Purkinje cell (primary cell): ENCODE measurements around the gene WFDC2. TPM values are rescaled to one million over a fixed set of nuclear protein-coding genes. Genes with fewer than 3 reads are reported as not detected.

Source experiments
- polyA plus RNA-seq: library from polyadenylated mRNA; unstranded; fragments of >200 nt; fragmentation: Nextera tagmentation; gene quantifications from 2 replicates; pipeline ENCODE4 v1.2.1, GENCODE V29; 2014

The WFDC2 gene, protein sequence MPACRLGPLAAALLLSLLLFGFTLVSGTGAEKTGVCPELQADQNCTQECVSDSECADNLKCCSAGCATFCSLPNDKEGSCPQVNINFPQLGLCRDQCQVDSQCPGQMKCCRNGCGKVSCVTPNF
- 4.3 and 6.1 TPM in 2 replicates for polyA plus RNA-seq

GRCh38 chr20:45469336-45470261 is at the start of gene WFDC2:
WFDC2 (plus strand) TSS chr20:45469753; CDS start chr20:45469782, 29 bp downstream.

GRCh38 chr20:45515147-45515913 is 45.8 kb downstream of the WFDC2 start, which contains the start of gene SPINT3:
SPINT3 (minus strand) TSS chr20:45515622; CDS start chr20:45515608, 14 bp downstream.

Other genes starting within 250 kb of the WFDC2 start
- not detected in 2 replicates for gene SEMG2, start 248.4 kb upstream of the WFDC2 start, polyA plus RNA-seq
- not detected in 2 replicates for gene SLPI, start 215.2 kb upstream of the WFDC2 start, polyA plus RNA-seq
- not detected in 2 replicates for gene RBPJL, start 162.9 kb upstream of the WFDC2 start, polyA plus RNA-seq
- not detected in 2 replicates for gene MATN4, start 161.5 kb upstream of the WFDC2 start, polyA plus RNA-seq
- 0.42 and 0.70 TPM in 2 replicates for gene SDC4, start 121.3 kb upstream of the WFDC2 start, polyA plus RNA-seq
- gene SYS1, start 106.6 kb upstream of the WFDC2 start, polyA plus RNA-seq, result 21.0 and 36.5 TPM in 2 replicates
- gene TP53TG5, start 91.4 kb upstream of the WFDC2 start, polyA plus RNA-seq, result 2.1 and 3.8 TPM in 2 replicates
- gene DBNDD2, start 61.5 kb upstream of the WFDC2 start, polyA plus RNA-seq, result 608 and 690 TPM in 2 replicates
- gene PIGT, start 53.6 kb upstream of the WFDC2 start, polyA plus RNA-seq, result 386 and 507 TPM in 2 replicates
- not detected in 2 replicates for gene SPINT3, start 45.9 kb downstream of the WFDC2 start, polyA plus RNA-seq
- gene WFDC6, start 69.7 kb downstream of the WFDC2 start, polyA plus RNA-seq, result not detected in 2 replicates
- not detected in 2 replicates for gene EPPIN, start 77.6 kb downstream of the WFDC2 start, polyA plus RNA-seq
- not detected in 2 replicates for gene WFDC8, start 109.5 kb downstream of the WFDC2 start, polyA plus RNA-seq
- not detected in 2 replicates for gene WFDC10A, start 160.0 kb downstream of the WFDC2 start, polyA plus RNA-seq
- gene WFDC9, start 161.5 kb downstream of the WFDC2 start, polyA plus RNA-seq, result not detected in 2 replicates
- not detected in 2 replicates for gene WFDC11, start 200.5 kb downstream of the WFDC2 start, polyA plus RNA-seq
- not detected in 2 replicates for gene WFDC13, start 232.3 kb downstream of the WFDC2 start, polyA plus RNA-seq
- not detected in 2 replicates for gene WFDC10B, start 235.3 kb downstream of the WFDC2 start, polyA plus RNA-seq